ENCODE data around the gene MXRA7. TPM values are rescaled to one million over a fixed set of nuclear protein-coding genes. Genes with fewer than 3 reads are reported as not detected.
A peak's percentile ranks its signal among the peaks of the same experiment; 100 is the strongest.
"Not testable (repeated sequence)": the region's sequence is repeated elsewhere in the genome, so short reads cannot be mapped to it uniquely, and the experiment has no call there.

Gene MXRA7
- total and polyA plus RNA-seq, 2 experiments from 2014 or later: 48.0 to 625 TPM

DNA sequence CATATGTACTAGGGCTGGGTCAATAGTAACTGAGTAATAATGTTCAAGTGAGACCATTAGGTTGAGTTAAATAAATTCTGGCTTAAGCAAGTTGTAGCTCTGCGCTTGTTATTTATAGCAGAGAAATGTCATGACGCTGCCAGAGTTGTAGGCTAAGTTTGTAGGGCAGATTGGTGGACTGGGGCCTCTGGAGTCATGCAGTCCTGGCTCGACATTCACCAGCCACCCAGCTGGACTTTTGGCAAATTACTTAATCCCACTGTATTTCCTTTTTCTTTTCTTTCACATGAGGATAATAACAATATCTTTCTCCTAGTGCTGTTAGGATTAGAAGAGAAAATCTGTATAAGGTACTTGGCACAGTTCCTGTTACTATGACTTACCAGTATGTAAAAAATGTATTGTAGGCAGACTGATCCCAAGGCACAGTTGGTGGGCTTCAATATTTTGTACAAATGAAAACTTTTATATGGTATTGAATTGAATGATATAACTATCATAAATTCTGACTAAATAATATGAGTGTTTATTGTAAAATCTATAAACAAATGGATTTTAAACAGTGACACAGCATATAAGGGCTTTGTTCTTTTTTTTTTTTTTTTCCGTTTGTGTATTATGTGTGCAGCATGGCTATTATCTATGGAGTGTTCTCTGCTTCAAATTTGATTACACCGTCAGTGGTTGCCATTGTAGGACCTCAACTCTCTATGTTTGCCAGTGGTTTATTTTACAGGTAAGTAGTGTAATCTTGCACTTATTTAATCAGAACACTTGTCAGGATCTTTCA lies 29.8 kb upstream of the MXRA7 start:
- no peak overlapping the region for H3K27ac ChIP-seq

DNA sequence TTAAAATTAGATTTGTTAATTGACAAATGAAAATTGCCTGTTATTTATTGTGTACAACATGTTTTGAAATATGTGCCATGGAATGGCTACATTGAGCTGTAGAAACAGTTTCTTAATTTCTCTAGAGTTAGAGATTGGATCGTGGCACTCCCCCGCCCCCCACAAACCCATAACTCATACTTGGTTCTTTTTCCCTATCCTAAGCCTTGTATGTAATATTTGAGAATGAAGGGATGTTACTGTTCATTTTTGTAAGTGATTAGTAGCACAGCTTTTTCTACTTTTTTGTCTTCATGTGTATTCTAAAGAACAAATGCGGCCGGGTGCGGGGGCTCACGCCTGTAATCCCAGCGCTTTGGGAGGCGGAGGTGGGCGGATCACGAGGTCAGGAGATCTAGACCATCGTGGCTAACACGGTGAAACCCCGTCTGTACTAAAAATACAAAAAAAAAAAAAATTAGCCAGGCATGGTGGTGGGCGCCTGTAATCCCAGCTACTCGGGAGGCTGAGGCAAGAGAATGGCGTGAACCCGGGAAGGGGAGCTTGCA lies 28.9 kb upstream of the MXRA7 start:
- H3K27me3 ChIP-seq (replicated peaks; ENCODE audit: insufficient read depth); DNase-seq; H3K9me2 ChIP-seq (ENCODE audit: insufficient read depth); in situ Hi-C loops (cut with MboI); H3K9me3 ChIP-seq (ENCODE audit: low read depth); H3K27ac ChIP-seq; H2AFZ ChIP-seq: not testable (repeated sequence)
- Histone ChIP-seq H3K4me3 (peak overlapping the region; percentile 98), H3K4me1 (ENCODE audit: insufficient read depth) (peaks cover 23% of the 10 kb centered on the region), H3K4me2 (ENCODE audit: unreplicated experiment) (peak overlapping the region; percentile 96), H3F3A (ENCODE audit: insufficient read depth) (peaks cover 23% of the 10 kb centered on the region), H3K36me3 (ENCODE audit: low read depth) (peaks cover 21% of the 10 kb centered on the region), H3K79me2 (ENCODE audit: insufficient read depth) (peaks cover 52% of the 10 kb centered on the region), H4K20me1 (ENCODE audit: insufficient read depth) (peaks cover 15% of the 10 kb centered on the region; the same call in 1 of the 2 replicates), H3K9ac (peak overlapping the region; percentile 92; the same call in 1 of the 2 replicates)
- WGBS, 2 experiments (ENCODE audit: low coverage in 1 of 2, low lambda C conversion rate in 2 of 2, missing lambda C conversion rate in 2 of 2): 86 to 88% methylated on average over 17 of the region's 17 CpGs

More for the DNA sequence above, 29.8 kb upstream of the MXRA7 start:
- TF ChIP-seq EZH2 (IDR thresholded peaks at IDR 0.05; ENCODE audit: insufficient read depth, poor library complexity, severe bottlenecking) (no peak), EZH2phosphoT487 (IDR thresholded peaks at IDR 0.05; ENCODE audit: insufficient read depth, low read depth) (no peak)
- no peak overlapping the region for H3K4me3 ChIP-seq
- 75 to 76% methylated on average over 5 of the region's 5 CpGs for WGBS, 2 experiments (ENCODE audit: low coverage in 1 of 2, low lambda C conversion rate in 2 of 2, missing lambda C conversion rate in 2 of 2)
- DNase-seq: peak; percentile 25
- H3K9ac ChIP-seq: no peak overlapping the region
- H3K4me1 ChIP-seq (ENCODE audit: insufficient read depth): peaks cover 17% of the 10 kb centered on the region
- H3F3A ChIP-seq (ENCODE audit: insufficient read depth): peaks cover 14% of the 10 kb centered on the region
- H3K9me2 ChIP-seq (ENCODE audit: insufficient read depth): no peaks in the 10 kb centered on the region
- H4K20me1 ChIP-seq (ENCODE audit: insufficient read depth): peaks cover 6% of the 10 kb centered on the region; the same call in 1 of the 2 replicates
- H3K4me2 ChIP-seq (ENCODE audit: unreplicated experiment): no peak overlapping the region
- H3K36me3 ChIP-seq (ENCODE audit: low read depth): peaks cover 20% of the 10 kb centered on the region
- in situ Hi-C loops (cut with MboI): no loop called here
- H2AFZ ChIP-seq: no peak overlapping the region
- H3K79me2 ChIP-seq (ENCODE audit: insufficient read depth): peaks cover 43% of the 10 kb centered on the region
- no peaks in the 10 kb centered on the region for H3K27me3 ChIP-seq (replicated peaks; ENCODE audit: insufficient read depth)
- H3K9me3 ChIP-seq (ENCODE audit: low read depth): no peaks in the 10 kb centered on the region

DNA sequence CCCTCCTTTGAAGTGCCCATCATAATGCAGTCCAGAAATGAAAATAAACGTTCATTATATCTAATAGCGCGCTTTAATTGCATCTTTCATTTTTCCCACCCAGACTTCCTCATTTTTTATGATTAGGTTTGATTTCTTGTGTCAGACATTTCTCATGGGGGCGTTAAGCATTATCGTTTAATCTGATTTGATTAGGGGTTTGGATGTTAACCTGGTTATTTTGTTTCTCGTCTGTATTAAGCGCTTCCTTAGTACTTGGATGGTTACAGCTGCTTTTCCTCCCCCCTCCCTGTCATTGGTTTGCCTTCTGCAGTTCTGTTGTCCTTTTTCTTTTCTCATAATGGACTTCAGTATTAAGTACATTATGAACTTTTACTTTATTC lies 27.7 kb upstream of the MXRA7 start:
- peaks cover 34% of the 10 kb centered on the region for H3F3A ChIP-seq (ENCODE audit: insufficient read depth)
- peak overlapping the region; percentile 98 for H3K4me3 ChIP-seq
- H3K9me2 ChIP-seq (ENCODE audit: insufficient read depth): no peaks in the 10 kb centered on the region
- H3K4me2 ChIP-seq (ENCODE audit: unreplicated experiment): peak overlapping the region; percentile 96
- no peaks in the 10 kb centered on the region for H3K9me3 ChIP-seq (ENCODE audit: low read depth)
- H4K20me1 ChIP-seq (ENCODE audit: insufficient read depth): peaks cover 17% of the 10 kb centered on the region; the same call in 1 of the 2 replicates
- peak overlapping the region; percentile 94 for H2AFZ ChIP-seq
- DNase-seq: peak; percentile 45
- in situ Hi-C loops (cut with MboI): no loop called here
- peak overlapping the region; percentile 92 for H3K9ac ChIP-seq
- peaks cover 64% of the 10 kb centered on the region for H3K79me2 ChIP-seq (ENCODE audit: insufficient read depth)
- peaks cover 35% of the 10 kb centered on the region for H3K4me1 ChIP-seq (ENCODE audit: insufficient read depth)
- 1 to 3% methylated on average over 7 of the region's 7 CpGs for WGBS, 2 experiments (ENCODE audit: low coverage in 1 of 2, low lambda C conversion rate in 2 of 2, missing lambda C conversion rate in 2 of 2)
- TF ChIP-seq EZH2phosphoT487 (IDR thresholded peaks at IDR 0.05; ENCODE audit: insufficient read depth, low read depth): no peak
- no peak for TF ChIP-seq EZH2 (IDR thresholded peaks at IDR 0.05; ENCODE audit: insufficient read depth, poor library complexity, severe bottlenecking)
- peaks cover 27% of the 10 kb centered on the region for H3K36me3 ChIP-seq (ENCODE audit: low read depth)
- no peaks in the 10 kb centered on the region for H3K27me3 ChIP-seq (replicated peaks; ENCODE audit: insufficient read depth)
- H3K27ac ChIP-seq: peak overlapping the region; percentile 91

DNA sequence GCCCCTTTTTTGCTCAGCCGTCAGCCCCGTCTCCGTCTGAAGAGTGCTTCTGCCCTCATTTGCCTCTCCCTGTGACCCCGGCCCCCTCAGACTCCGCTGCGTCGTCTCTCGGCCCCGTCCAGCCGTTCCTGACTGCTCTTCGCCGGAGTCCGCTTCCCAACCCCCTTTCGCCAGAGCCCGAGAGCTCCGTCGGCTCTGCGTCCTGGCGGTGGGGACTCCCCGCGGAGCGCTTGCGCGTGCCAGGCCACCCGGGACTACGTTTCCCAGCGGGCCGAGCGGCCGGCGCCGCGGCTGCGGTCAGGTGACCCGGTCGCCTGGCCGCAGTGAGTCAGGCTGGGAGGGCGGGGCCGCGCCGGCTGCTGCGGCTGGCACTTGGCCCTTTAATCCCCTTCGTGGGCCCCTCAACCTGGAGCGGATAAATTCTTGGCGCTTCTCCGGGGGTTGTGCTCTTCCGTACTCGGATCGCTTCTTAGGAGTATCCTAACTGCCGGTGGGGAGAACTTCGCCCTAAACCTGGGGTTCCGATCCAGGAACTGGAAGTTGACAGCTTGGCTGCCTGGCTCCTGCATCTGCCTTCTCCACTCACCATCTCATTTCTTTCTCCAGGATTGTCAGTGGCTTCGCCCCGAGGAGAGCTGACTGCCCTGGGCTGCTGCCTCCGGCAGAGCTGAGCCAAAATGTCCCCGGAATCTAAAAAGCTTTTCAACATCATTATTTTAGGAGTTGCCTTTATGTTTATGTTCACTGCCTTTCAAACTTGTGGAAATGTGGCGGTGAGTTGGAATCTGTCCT lies 27.1 kb upstream of the MXRA7 start, which contains the start of gene MFSD11:
TSS of gene MFSD11 (plus strand) at position 444 of the 792 bp plus-strand sequence. CDS start at position 678, 234 bp downstream.
- H3K27ac ChIP-seq: peak within 1 kb of the TSS; percentile 91
- DNase-seq: peak; percentile 97
- TF ChIP-seq EZH2phosphoT487 (IDR thresholded peaks at IDR 0.05; ENCODE audit: insufficient read depth, low read depth): no peak
- no peak for TF ChIP-seq EZH2 (IDR thresholded peaks at IDR 0.05; ENCODE audit: insufficient read depth, poor library complexity, severe bottlenecking)
- H3K36me3 ChIP-seq (ENCODE audit: low read depth): peaks cover 33% of the 10 kb centered on the region
- H3F3A ChIP-seq (ENCODE audit: insufficient read depth): peaks cover 40% of the 10 kb centered on the region
- no peaks in the 10 kb centered on the region for H3K27me3 ChIP-seq (replicated peaks; ENCODE audit: insufficient read depth)
- H3K4me3 ChIP-seq: peak within 1 kb of the TSS; percentile 98
- H4K20me1 ChIP-seq (ENCODE audit: insufficient read depth): peaks cover 17% of the 10 kb centered on the region; the same call in 1 of the 2 replicates
- 1 to 2% methylated on average over 53 to 54 of the region's 57 CpGs for WGBS, 2 experiments (ENCODE audit: low coverage in 1 of 2, low lambda C conversion rate in 2 of 2, missing lambda C conversion rate in 2 of 2)
- peaks cover 70% of the 10 kb centered on the region for H3K79me2 ChIP-seq (ENCODE audit: insufficient read depth)
- peak within 1 kb of the TSS; percentile 94 for H2AFZ ChIP-seq
- H3K9me3 ChIP-seq (ENCODE audit: low read depth): no peaks in the 10 kb centered on the region
- H3K4me1 ChIP-seq (ENCODE audit: insufficient read depth): peaks cover 41% of the 10 kb centered on the region
- no peaks in the 10 kb centered on the region for H3K9me2 ChIP-seq (ENCODE audit: insufficient read depth)
- peak within 1 kb of the TSS; percentile 100 for H3K4me2 ChIP-seq (ENCODE audit: unreplicated experiment)
- in situ Hi-C loops (cut with MboI): no loop called here
- H3K9ac ChIP-seq: peak within 1 kb of the TSS; percentile 96
